ENCODE measurements around the gene VTI1A.

VTI1A gene

DNA sequence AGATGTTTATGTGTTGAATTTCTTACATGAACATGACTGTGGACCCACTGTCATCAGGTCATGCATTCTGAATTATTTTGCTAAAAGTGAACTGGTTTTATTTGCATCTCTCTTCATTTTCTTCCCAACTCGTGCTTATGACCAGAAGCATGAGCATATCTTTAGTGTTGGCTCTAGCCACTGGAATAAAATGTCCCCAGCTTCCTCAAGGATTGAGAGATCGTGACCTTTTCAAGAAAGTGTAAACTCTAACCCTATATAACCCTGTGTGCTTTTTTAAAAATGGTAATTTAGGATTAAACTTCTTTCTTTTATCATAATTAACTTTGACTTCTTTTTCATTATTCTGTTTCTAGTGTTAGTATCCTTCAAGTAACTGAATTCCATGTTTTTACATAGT, 55.5 kb downstream of the VTI1A start:
- DNase-seq (ENCODE audit: insufficient read length, low spot score), result no peak
- peak; percentile 11 for FAIRE-seq

DNA sequence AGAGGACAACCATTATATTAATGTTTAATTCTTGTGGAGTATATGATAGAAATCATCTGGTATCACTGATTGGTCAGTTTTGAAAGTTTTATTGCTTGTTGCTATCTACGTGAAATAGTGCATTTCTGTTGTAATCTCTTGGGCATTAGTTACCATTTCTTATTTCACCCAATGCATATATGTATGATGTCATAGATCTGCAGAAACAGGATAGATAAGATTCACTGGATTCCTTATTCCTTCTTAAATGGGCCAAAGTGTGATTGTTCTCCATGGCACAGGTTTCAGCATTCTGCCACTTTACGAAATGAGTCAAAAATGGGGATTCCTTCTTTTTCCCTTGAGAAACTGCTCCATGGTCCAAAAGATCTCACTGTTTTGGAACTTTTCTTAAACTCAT, 56.6 kb downstream of the VTI1A start:
- DNase-seq (ENCODE audit: insufficient read length, low spot score) (no peak), FAIRE-seq (no peak)

DNA sequence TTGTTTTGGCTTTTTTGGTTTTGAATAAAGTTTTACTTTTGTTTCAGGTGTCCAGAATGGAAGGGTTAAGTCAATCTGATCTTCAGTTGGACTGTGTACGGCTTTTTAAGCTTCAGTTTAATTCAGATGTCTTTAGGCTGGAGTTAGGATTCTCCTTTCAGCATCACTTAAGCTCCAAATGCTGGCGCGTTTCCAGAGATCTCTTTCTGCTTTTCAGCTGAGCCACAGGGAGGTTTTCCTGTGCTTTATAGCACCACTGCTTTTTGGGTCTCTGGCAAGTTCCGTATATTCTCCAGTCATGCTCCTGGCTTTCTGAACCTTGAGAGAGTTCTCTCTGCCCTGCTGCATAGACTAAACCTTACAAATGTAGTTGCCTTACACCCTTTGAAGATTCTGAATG, 60.0 kb downstream of the VTI1A start:
- no peak for FAIRE-seq
- no peak for DNase-seq (ENCODE audit: insufficient read length, low spot score)

DNA sequence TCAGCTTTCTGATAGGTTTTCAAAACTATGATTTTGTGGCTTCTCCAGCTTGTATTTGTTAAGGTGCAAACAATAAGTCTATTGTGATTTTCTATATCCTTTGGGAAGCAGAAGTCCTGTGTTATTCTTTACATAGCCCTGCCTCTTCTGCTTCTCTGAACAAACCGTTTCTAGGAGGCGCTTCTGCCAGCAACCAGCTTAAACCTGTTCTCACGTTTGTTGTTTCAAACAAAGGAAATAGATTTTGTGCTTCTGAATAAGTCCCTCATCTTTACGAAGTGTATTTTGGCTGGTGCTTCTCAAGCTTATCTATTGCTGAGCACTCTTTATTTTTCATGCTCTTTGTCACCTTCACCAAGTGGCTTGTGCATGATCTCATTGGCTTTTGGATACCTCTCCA, 61.0 kb downstream of the VTI1A start:
- FAIRE-seq (no peak), DNase-seq (ENCODE audit: insufficient read length, low spot score) (no peak)

GRCh38 chr10:112509558-112510291, 62.7 kb downstream of the VTI1A start:
- DNase-seq (ENCODE audit: insufficient read length, low spot score) (no peak), FAIRE-seq (no peak)

DNA sequence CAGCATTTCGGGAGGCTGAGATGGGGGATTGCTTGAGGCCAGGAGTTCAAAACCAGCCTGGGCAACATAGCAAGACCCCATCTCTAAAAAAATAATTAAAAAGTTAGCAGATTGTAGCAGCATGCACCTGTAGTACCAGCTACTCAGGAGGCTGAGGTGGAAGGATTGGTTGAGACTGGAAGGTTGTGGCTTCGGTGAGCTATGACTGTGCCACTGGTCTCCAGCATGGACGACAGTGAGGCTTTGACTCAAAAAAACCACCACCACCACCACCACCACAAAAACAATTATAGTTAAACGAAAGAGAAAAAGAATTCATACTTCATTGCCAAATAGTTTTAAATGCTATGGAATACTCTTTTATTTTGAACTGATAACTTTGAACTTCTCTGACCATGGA, 63.4 kb downstream of the VTI1A start:
- FAIRE-seq (no peak), DNase-seq (ENCODE audit: insufficient read length, low spot score) (no peak)

- no peak for DNase-seq (ENCODE audit: insufficient read length, low spot score)
- no peak for FAIRE-seq
Measured at GRCh38 chr10:112512294-112512693, 65.3 kb downstream of the VTI1A start.

- DNase-seq (ENCODE audit: insufficient read length, low spot score) (no peak), FAIRE-seq (no peak)
Measured at GRCh38 chr10:112515126-112515525, 68.1 kb downstream of the VTI1A start.

DNA sequence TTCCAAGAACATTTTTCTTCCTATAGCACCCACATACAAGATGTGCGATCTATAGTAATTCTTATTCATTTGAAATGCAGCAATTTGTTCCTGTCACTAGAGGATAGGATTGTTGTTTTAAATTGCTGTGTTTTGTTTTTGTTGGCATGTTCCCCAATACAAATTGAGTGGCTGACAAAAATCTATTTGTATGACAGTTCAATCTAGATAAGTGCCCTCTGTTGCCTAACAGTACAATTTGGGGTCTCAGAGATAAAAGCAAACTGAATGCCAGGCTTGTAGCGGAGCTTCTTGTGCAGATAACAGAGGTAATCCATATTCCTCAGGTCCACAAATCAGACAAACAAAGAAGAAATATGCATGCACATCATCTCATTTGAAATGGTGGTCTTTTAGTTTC, 68.8 kb downstream of the VTI1A start:
- no peak for FAIRE-seq
- no peak for DNase-seq (ENCODE audit: insufficient read length, low spot score)

- DNase-seq (ENCODE audit: insufficient read length, low spot score) (no peak), FAIRE-seq (no peak)
Measured at GRCh38 chr10:112517451-112517862, 70.4 kb downstream of the VTI1A start.

- no peak for FAIRE-seq
- no peak for DNase-seq (ENCODE audit: insufficient read length, low spot score)
Measured at GRCh38 chr10:112519133-112519761, 72.2 kb downstream of the VTI1A start.

DNA sequence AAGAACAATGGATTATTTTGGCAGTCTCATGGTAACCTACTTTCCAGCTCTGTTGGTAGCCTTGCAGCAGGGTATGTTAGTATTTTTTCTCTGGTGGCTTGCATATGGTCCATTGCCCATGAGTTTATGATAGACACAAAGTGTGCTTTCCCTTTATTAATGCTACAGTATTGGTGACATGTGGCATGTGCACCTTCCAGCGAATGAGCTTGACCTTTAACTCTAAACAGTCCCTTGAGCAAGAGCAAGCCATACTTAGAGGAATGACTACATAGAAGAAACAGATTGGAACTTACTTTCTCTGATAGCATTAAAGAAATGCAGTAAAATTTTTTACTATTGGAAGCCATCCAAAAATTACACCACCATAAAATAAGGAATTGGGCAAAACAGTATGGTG, 73.9 kb downstream of the VTI1A start:
- FAIRE-seq, result peak; percentile 64
- DNase-seq (ENCODE audit: insufficient read length, low spot score), result no peak

DNA sequence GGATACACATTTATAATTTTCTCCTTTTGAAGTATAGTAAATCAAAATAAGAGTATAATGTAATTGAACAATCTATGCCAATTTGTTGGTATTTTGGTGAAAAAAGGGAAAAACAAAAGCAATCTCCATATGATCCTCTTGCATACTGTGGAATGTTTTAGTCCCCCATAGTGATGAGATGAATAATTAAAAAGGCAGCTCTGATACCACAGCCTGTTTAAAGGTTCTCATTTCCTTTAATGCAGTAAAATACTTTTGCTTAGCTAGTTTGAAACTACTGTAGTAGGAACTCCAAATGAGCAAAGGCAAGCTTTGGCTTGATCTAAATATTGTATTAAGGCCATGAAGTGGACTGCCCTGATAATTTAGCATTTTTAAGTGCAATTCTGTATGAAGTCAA, 77.6 kb downstream of the VTI1A start:
- no peak for FAIRE-seq
- no peak for DNase-seq (ENCODE audit: insufficient read length, low spot score)

- DNase-seq (ENCODE audit: insufficient read length, low spot score), result no peak
- no peak for FAIRE-seq
Measured at GRCh38 chr10:112525200-112525599, 78.2 kb downstream of the VTI1A start.

DNA sequence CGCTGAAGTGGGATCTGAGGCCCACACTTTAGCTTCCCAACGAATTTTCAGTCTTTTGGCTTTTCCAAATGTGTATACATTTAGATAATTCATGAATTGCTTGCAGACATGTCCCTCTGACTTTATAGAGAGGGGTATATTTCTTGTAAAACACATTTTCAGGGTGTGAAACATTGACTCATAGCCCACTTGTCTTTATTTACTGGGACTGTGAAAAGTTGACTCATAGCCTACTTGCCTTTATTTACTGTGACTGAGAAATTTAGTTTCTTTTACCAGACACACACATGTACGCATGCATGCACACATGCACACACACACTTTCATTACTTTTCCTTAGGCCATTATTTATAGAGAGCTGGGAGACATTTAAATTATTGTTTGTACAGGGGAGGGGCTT, 79.1 kb downstream of the VTI1A start:
- FAIRE-seq, result no peak
- no peak for DNase-seq (ENCODE audit: insufficient read length, low spot score)

GRCh38 chr10:112526906-112527305, 79.9 kb downstream of the VTI1A start:
- FAIRE-seq, result no peak
- no peak for DNase-seq (ENCODE audit: insufficient read length, low spot score)

- FAIRE-seq (no peak), DNase-seq (ENCODE audit: insufficient read length, low spot score) (no peak)
Measured at GRCh38 chr10:112528235-112528634, 81.2 kb downstream of the VTI1A start.

- DNase-seq (ENCODE audit: insufficient read length, low spot score), result no peak
- no peak for FAIRE-seq
Measured at GRCh38 chr10:112531421-112531820, 84.4 kb downstream of the VTI1A start.

DNA sequence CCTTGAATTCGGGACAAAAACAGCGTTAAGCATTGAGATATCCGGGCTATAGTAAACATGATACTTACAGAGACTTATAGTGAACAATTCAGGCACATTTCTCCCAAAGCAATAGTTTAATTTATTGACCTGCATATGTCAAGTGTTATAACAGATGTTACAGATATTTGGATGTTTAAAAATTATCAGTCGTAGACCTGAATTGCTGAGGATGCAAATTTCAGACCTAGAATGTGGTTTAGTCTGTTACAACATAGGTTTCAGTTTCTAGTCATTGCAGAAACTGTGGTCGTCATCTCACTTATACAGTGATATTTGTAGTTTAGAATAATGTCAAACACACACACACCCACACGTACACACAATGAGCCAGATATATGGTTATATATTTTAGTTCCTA, 85.2 kb downstream of the VTI1A start:
- DNase-seq (ENCODE audit: insufficient read length, low spot score) (peak; percentile 14), FAIRE-seq (peak; percentile 95)

DNA sequence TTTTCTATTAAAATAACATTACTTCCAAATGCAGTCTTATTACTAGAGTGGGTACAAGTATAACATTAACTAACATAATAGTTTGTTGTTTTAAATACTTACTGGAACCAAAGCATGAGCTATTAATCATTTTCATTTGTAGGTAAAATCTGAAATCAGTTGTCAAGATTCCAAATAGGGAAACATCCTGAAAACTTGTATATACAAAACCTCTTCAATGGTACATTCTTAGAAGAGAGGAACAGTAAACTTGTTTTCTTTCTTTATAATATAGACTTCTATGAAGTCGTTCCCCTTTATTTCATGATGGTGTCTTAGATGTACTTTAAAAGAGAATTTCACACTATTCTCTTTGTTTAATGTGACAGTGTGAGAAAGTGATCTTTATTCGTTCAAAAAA, 85.9 kb downstream of the VTI1A start:
- DNase-seq (ENCODE audit: insufficient read length, low spot score) (no peak), FAIRE-seq (peak; percentile 26)

GRCh38 chr10:112533916-112534315, 86.9 kb downstream of the VTI1A start:
- DNase-seq (ENCODE audit: insufficient read length, low spot score), result no peak
- no peak for FAIRE-seq

DNA sequence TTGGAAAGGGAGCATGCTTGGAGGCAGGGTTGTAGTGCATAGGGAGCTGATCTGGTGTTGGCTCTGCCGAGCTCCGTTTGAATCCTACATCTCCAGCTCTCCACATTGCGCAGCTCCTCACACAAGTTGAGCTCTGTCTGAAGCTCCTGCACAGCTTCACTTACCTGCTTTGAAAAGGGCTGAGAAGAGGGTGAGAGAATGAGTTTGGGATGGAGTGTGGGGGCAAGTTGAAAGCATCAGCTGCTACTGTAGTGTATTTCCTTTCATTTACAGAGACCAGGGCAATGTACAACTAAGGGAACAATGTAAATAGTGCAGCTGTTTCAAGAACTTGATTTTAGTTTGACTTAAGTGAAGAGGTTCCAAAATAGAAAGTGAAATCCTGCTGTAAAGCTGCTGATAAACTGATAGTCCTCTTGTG, 88.5 kb downstream of the VTI1A start:
- DNase-seq (ENCODE audit: insufficient read length, low spot score), result no peak
- peak; percentile 82 for FAIRE-seq

GRCh38 chr10:112536663-112537062, 89.6 kb downstream of the VTI1A start:
- DNase-seq (ENCODE audit: insufficient read length, low spot score) (no peak), FAIRE-seq (no peak)

Measured in GM19239 (cell line).